Erythroblast (primary cell): ENCODE results near the gene COL13A1.
A peak's percentile ranks its signal among the peaks of the same experiment; 100 is the strongest.

Experiments
- DNase-seq, 2 experiments: peaks; one replicate each; lab custom pipeline; 2025; lab: John Stamatoyannopoulos, UW
- GATA1 ChIP-seq: IDR thresholded peaks from 2 replicates; pipeline ENCODE4 v1.6.1; 2011; ENCODE audit warnings: low read depth, mild to moderate bottlenecking, control low read depth, low read length, moderate library complexity
- POLR2A ChIP-seq: IDR thresholded peaks from 2 replicates; pipeline ENCODE4 v1.6.1; 2011; ENCODE audit warnings: mild to moderate bottlenecking, low read length

Gene COL13A1

DNA sequence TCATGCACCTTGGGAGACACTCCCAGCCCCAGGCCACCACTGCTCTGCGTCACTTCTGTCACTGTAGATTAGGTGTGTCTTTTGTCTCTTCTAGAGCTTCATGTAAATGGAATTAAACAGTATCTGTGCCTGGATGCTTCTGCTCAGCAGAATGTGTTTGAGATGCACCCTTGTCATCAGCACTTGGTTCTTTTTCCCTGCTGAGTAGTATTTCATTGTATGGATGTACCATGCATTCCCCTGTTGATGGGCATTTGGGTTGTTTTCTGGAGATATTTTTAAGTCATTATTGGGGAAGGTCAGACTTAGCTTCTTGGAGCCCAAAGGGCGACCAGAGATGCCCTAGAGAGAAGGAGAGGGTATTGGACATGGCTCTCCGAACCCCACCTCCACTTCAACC, 126.6 kb downstream of the COL13A1 start:
- DNase-seq: no peak
- TF ChIP-seq POLR2A: no peak
- TF ChIP-seq GATA1: no peak

DNA sequence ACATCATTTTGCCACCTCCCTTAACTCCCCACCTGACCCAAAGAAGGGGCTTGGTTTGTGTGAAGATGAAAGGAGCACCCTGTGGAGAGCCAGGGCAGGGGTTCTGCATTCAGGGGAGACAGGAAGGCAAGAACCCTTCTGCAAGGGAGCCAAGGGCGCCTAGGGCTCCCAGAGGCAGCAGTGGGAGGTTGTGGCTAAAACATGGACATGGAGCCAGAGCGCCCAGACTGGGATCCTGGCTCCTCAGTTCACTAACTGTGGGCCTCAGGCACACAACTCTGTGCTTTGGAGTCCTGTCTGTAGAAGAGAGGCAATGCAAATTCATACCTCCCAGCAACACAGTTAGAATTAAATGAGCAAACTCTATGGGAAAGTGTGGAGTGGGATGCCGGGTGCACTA, 127.9 kb downstream of the COL13A1 start:
- DNase-seq: no peak
- TF ChIP-seq GATA1: no peak
- no peak for TF ChIP-seq POLR2A

DNA sequence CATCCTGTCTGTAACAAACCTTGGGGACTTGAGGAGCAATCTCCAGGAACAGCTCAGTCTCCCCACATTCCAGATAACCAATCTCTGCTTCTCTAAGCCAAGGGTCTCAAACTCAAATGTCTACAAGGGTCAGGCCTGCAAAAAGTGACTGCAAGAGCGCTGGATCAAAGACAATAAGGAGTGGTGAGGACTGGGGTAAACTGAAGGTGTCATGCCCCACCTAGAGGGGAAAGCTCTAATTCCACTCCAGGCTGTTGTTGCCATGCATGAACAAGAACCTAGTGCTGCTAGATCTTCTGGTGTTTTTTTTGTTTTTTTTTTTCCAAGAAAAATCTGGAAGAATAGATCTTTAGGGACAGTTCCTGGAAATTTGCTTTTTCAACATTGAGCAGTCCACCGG, 133.1 kb downstream of the COL13A1 start:
- no peak for DNase-seq
- TF ChIP-seq POLR2A (no peak), GATA1 (no peak)

GRCh38 chr10:69936091-69936490, 134.4 kb downstream of the COL13A1 start:
- peak in 1 of 2 experiments; percentile 7 for DNase-seq
- no peak for TF ChIP-seq GATA1
- no peak for TF ChIP-seq POLR2A

GRCh38 chr10:69938541-69938991, 136.9 kb downstream of the COL13A1 start:
- DNase-seq: no peak
- no peak for TF ChIP-seq GATA1
- no peak for TF ChIP-seq POLR2A

DNA sequence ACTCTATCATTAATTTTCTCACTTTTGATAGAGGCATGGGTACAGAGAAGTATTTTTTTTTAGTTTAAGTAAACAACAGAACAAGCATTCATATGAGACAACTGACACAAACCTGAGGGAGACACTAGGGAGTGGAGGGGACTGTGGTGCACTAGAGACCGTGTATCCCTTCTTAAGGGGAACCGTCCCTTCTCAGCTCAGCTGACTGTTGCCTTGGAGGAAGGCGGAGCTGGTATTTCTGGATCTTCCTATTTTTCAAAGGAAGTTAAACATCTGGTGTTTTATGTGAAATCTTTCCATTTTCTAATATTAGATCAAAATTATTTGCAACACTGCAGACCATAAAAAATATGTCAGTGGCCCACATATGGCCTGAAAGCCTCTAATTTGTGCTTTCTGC, 137.4 kb downstream of the COL13A1 start:
- DNase-seq: no peak
- TF ChIP-seq POLR2A: no peak
- TF ChIP-seq GATA1: no peak

DNA sequence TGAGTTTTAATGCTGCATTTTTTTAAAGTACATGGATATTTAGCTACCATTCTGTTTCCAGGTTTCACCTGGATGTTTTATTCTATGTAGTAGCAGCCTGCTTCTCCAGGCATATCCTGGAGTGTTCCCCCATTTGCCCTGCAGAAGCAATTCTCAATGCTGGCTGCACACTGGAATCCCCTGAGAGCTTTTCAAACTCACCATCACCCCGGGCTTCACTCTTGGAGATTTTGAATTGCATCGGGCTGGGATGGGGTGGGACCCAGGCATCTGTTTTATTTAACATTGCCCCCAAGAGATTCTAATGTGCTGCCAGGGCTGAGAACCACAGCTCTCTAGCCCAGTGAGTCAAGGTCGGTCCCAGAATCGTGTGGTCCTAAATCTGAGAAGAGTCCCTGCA, 137.8 kb downstream of the COL13A1 start:
- no peak for TF ChIP-seq POLR2A
- TF ChIP-seq GATA1: no peak
- DNase-seq: no peak

GRCh38 chr10:69941730-69942129, 140.0 kb downstream of the COL13A1 start:
- TF ChIP-seq GATA1 (no peak), POLR2A (no peak)
- DNase-seq: no peak

GRCh38 chr10:69943292-69943820, 141.7 kb downstream of the COL13A1 start:
- no peak for DNase-seq
- TF ChIP-seq GATA1 (no peak), POLR2A (no peak)

GRCh38 chr10:69944761-69945160, 143.1 kb downstream of the COL13A1 start:
- TF ChIP-seq POLR2A: no peak
- TF ChIP-seq GATA1: no peak
- no peak for DNase-seq

DNA sequence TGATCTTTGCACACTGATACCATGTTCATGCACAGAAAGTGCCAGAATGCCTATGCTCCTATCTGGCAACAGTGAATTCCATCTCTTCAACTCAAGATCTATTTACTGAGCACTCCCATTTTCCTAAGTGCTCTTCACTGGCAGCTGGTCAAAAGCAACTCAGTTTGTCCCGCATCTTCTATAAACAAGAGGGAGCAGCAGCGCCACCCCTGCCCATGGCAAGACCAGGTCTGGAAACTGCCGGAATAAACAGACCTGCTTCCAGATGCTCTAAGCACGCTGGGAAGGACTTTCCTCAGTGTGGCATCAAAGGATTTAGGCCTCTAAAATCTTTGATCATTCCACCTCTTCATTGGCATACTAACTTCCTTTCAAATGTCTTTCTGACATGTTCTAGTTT, 146.6 kb downstream of the COL13A1 start:
- DNase-seq: no peak
- no peak for TF ChIP-seq GATA1
- TF ChIP-seq POLR2A: no peak

GRCh38 chr10:69949770-69950169, 148.1 kb downstream of the COL13A1 start:
- no peak for TF ChIP-seq POLR2A
- no peak for TF ChIP-seq GATA1
- DNase-seq: no peak

DNA sequence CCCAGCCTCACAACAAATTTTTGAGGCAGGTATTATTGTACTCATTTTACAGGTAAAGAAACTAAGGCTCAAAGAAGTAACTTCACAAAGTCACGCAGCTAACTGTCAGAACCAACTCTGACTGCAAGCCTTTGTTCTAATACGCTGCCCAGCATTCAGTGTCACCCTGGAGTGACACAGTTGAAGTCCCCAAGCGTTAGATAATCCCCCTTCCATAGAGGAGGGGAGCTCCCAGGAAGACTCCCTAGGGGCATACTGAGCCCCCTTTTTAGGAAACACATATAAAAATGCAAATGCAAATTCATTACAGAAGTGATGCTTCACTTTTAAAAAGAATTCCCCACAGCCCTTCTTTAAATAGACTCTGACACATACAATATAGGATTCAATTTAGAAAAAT, 150.0 kb downstream of the COL13A1 start:
- no peak for TF ChIP-seq GATA1
- no peak for TF ChIP-seq POLR2A
- DNase-seq: no peak

GRCh38 chr10:69952069-69952800, 150.5 kb downstream of the COL13A1 start:
- TF ChIP-seq GATA1: no peak
- no peak for TF ChIP-seq POLR2A
- DNase-seq: no peak

DNA sequence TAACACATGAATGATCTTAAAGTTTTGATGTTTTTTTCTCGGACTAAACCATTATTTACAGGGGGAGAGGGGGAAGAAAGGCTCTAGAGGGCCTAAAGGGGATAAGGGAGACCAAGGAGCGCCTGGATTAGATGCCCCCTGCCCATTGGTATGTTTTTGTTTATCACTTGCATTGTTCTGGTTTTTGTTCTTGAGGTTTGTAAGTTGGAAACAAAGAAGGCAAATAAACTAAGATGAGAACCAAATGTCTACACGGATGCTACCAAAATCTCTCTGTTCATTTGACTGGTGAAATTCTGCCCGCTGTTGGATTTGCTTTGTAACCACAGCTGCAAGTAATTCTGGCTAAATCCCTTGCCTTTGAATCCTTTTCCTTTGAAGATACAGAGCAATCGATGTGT, 151.1 kb downstream of the COL13A1 start:
- TF ChIP-seq POLR2A (no peak), GATA1 (no peak)

More for the DNA sequence above, 151.1 kb downstream of the COL13A1 start:
- no peak for DNase-seq
